Bone marrow (tissue), 2 donors: ENCODE measurements around the gene NQO2.
"Not testable (repeated sequence)": the region's sequence is repeated elsewhere in the genome, so short reads cannot be mapped to it uniquely, and the experiment has no call there.

Source experiments
- DNase-seq, 2 donors: peaks; one replicate each; lab custom pipeline; 2025; lab: John Stamatoyannopoulos, UW

The NQO2 gene

GRCh38 chr6:3013901-3014674 lies 14.4 kb downstream of the NQO2 start:
- no peak for DNase-seq

GRCh38 chr6:3014675-3015066 lies 15.0 kb downstream of the NQO2 start:
- no peak for DNase-seq

- DNase-seq = no peak
Measured at GRCh38 chr6:3015144-3015543, 15.4 kb downstream of the NQO2 start.

DNA sequence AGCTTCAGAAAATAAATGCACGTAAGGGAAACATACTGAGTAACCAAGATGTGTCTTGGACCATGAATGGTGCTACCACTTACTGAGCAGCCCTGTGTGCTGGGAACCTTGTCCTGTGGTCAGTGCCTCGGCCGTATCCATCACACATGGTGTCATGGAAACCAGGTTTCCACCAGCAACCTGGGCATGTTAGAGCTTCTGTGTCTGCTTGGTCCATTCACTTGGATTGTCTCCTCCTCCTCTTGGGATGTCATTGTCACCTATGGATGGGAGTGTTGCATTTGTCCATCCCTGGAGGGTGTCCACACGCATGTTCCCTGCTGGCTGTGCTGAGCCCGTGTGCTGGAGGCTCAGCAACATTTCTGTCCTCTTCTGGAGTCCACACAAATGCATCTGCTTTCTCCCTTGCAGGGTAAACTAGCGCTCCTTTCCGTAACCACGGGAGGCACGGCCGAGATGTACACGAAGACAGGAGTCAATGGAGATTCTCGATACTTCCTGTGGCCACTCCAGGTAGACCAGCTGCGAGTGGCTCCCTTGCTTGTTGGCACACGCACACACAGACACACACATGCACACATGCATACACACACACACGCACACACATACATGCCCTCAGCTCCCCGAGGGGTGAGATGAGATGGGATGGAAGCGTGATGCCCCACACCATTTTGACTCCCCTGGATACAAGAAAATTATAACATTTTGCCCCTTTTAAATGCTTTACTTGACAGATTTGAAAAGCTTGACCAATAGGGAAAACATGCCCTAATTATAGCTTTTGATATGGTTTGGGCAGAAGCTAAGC lies 17.0 kb downstream of the NQO2 start:
- no peak for DNase-seq

- no peak for DNase-seq
Measured at GRCh38 chr6:3017304-3017703, 17.6 kb downstream of the NQO2 start.

GRCh38 chr6:3019065-3019464 lies 19.4 kb downstream of the NQO2 start:
- no peak for DNase-seq

GRCh38 chr6:3019749-3020320 lies 20.1 kb downstream of the NQO2 start:
- DNase-seq = no peak

GRCh38 chr6:3020976-3021598 lies 21.4 kb downstream of the NQO2 start:
- not testable (repeated sequence) for DNase-seq

DNA sequence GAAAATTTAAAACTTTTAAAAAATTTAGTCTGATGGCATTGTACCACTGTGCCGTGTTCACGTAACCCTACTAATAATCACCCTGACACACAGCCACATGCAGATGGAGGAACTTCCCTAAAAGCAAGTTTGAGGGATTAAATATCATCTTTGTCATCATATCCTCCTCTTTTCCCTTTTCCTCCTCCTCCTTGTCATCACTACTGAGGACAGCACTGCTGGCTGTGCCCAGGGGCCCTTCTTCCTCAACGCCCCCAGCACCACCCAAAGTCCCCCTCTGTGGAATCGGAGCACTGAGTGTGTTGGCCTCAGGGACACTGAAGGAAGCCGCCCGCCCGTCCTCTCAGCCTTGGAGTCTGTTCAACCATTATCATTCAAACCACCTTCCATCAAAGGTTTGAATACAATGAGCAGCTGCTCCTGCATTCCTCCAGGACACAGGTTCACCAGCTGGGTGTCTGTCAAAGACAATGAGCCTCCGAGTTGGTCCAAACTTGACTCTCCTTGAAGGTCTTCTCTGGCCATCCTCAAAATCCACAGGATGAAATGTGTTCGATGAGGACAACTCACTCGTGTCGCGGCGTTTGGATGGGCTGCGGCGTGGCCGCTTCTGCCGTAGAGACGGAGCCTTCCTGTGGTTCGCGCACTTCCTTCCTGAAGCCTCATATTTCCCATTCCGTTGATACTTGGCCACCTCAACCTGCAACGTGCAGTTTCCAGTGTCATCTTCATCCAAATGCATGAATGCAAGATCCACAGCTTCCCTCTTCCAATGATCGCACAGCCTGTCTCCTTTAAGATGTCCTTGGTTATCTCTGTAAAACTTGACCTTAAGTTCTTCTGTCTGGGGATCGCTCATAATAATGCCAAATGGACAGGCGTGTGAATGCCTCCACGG lies 23.3 kb downstream of the NQO2 start:
- DNase-seq = peak; percentile 16 to 46

DNA sequence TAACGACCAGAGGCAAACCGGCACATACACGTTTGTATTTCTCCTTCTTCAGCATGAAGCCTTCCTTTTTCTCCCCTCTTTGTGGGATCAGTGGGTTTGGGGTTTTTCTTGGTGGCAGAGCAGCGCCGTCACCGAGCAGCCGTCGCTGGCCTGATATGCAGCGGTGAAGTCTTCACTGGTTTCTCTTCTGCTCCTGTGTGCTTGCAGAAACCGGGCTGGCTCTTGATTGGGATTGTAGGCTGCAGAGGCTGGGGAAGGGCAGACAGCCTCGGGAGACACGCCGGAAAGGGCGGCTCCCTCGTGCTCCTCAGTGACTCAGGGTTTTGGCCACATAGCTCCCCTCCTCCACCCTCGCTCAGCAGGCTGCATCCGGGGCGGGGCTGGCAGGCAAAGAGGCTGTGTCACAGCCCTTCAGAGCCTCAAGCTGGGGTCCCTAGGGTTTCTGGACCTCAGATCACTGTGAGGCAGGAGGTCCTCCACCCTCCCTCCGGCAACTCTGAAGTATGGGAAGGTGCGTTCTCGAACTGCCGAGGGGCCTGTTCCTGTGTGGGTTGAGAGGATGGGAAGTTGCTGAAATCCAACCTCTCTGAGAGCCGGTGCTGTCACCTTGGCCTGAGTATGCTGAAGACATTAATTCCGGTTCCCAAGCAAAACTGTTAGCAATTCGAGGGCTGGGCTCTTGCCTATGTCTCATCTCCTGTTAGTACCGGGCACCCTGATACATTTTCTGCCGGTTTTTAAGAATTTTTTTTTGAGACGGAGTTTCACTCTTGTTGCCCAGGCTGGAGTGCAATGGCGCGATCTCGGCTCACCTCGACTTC lies 24.2 kb downstream of the NQO2 start:
- DNase-seq = peak; percentile 87 to 97

- DNase-seq = peak in 1 of 2 donors; percentile 20
Measured at GRCh38 chr6:3026791-3027626, 27.3 kb downstream of the NQO2 start.

GRCh38 chr6:3028156-3028555 lies 28.5 kb downstream of the NQO2 start:
- not testable (repeated sequence) for DNase-seq

DNA sequence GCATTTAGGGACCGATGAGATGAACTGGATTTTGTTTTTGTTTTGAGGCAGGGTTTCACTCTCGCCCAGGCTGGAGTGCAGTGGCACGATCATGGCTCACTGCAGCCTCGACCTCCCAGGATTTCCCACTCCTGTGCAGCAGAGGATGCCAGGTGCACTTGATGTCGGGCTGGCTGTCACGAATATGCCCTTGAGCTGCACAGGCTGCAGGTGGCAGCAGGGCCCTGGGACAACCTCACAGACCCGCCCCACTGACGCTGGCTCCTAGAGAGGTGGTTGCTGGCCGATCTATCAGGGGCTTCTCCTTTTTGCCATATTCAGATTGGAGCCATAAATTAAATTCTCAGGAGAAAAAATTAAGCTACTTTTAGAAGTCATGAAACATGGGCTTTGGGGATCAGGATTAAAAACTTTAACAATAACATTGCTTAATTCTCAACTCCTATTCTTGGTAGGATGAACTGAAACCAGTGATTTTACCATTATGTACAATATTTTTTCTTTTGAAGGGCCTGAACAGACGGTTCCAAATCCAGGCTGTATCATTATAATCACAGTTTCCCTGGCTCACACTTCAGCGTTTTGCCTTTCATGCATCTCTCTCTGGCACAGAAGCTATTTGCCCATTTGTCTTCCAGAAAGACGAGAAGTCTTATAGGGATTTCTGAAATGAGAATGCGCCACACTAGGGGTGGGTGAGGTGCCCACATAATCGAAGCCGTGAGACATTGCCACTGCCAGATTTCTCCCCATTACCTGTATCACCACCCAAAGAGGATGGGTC lies 32.4 kb downstream of the NQO2 start:
- DNase-seq = no peak

DNA sequence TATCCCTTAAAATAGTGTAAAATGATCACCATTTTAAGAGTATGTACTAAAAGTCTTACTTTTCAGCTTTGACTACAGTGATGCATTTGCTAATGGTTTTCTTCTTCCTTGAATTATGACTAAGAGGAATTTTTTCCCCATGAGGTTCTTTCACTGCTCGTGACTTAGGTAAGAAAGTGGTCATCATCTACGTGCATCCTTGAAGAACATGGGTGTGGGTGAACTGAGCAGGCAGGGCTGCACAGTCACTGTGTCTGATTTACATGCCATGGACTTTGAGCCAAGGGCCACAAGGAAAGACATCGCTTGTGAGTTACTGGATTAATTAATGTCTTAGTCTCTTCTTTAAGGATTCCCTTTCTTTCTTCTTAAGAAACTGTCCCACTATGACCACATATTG lies 33.3 kb downstream of the NQO2 start:
- DNase-seq = no peak

DNA sequence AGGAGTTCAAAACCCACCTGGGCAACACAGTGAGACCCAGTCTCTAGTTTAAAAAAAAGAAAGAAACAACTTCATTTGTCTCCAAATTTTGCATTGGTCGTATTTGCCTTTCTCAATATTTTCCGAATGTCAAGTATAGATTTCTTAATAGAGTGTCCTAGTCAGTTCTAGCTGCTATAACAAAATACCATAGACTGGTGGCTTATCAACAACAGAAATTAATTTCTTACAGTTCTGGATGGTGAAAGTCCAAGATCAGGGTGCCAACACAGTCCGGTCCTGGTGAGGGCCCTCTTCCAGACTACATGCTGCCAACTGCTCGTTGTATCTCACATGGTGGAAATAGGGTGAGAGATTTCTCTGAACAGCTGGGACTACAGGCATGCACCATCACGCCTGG lies 34.0 kb downstream of the NQO2 start:
- no peak for DNase-seq

DNA sequence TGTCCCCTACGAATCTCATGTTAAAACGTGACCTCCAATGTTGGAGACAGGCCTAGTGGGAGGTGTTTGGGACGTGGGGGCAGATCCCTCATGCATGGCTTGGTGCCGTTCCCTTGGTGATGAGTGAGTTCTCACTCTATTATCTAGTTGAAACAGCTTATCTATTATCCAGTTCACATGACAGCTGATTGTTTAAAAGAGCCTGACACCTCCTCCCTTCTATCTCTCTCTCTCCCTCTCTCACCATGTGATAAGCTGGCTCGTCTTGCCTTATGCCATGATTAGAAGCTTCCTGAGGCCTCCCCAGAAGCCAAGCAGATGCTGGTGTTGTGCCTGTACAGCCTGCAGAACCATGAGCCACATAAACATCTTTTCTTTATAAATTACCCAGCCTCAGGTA lies 35.7 kb downstream of the NQO2 start:
- DNase-seq = no peak

DNA sequence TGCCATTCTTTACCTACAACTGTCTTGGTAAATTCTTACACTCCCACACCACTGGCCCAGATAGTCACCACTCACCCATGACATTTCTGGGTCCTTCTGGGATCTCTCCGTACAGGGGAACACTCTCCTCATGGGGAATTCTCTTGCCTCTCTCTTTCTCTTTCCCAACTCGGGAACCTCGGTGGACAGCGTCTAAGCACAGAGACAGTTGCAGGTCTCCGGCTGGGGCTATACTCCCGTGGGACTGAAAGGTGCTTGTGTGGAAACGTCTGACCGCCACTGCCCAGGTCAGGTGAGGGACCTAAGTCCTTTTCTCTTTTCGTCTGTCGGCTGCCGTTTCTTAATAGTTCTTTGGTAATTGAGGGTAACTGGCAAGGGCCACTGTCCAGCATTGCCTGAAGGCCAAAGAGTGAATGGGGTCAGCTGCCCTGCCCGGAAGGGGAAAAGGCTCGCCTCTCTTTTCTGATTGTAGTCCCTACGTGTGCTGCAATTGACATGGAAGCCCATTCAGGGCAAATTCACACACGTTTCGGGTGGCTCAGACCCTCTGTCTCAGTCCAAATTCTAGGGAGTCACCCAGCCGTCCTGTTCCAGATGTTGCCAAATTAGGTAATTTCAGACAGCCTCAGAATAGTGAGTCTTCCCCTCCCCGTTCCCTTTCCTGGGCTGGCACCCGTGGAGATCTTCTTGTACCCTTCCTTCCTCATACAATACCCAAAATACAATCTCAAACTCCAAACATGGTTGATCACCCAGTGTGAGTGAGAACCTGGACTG lies 37.4 kb downstream of the NQO2 start:
- DNase-seq = no peak
